ENCODE data around the gene DHDDS.

DHDDS gene

GRCh38 chr1:26483980-26484379, 51.9 kb downstream of the DHDDS start:
- Histone ChIP-seq H3K27me3 (replicated peaks in 2 of 5; ENCODE audit: control insufficient read depth in 4 of 5, insufficient read depth in 5 of 5, low read length in 4 of 5) (no peaks in the 10 kb centered on the region), H3K9me3 (ENCODE audit: control extremely low read depth in 1 of 5, control insufficient read depth in 4 of 5, insufficient read depth in 2 of 5, low read depth in 1 of 5, low read length in 4 of 5) (no peaks in the 10 kb centered on the region), H3K4me1 (ENCODE audit: control extremely low read depth in 1 of 4, control insufficient read depth in 4 of 4, insufficient read depth in 4 of 4, low read length in 3 of 4) (no peaks in the 10 kb centered on the region), H3K4me3 (ENCODE audit: control insufficient read depth in 1 of 7, extremely low read depth in 1 of 7, insufficient read depth in 4 of 7, low read depth in 2 of 7, low read length in 6 of 7) (no peak overlapping the region), H3K36me3 (ENCODE audit: control insufficient read depth in 4 of 4, insufficient read depth in 4 of 4, low read length in 3 of 4) (peaks cover 0 to 6% (median 1%) of the 10 kb centered on the region in 4 experiments), H3K27ac (ENCODE audit: insufficient read depth in 1 of 2, low read depth in 1 of 2, low read length in 2 of 2, poor library complexity in 1 of 2, severe bottlenecking in 2 of 2) (no peak overlapping the region)
- ChIA-PET CTCF (no interaction called here), POLR2A (no interaction called here)
- DNase-seq: no peak
- no CpG with 5 or more reads among the region's 2 CpGs for WGBS (ENCODE audit: insufficient coverage)

- WGBS (ENCODE audit: insufficient coverage): 95% methylated on average over 4 of the region's 4 CpGs
- H3K9me3 ChIP-seq (ENCODE audit: control extremely low read depth in 1 of 5, control insufficient read depth in 4 of 5, insufficient read depth in 2 of 5, low read depth in 1 of 5, low read length in 4 of 5): no peaks in the 10 kb centered on the region
- DNase-seq: no peak
- H3K36me3 ChIP-seq (ENCODE audit: control insufficient read depth in 4 of 4, insufficient read depth in 4 of 4, low read length in 3 of 4): no peaks in the 10 kb centered on the region
- H3K4me1 ChIP-seq (ENCODE audit: control extremely low read depth in 1 of 4, control insufficient read depth in 4 of 4, insufficient read depth in 4 of 4, low read length in 3 of 4): no peaks in the 10 kb centered on the region
- no peaks in the 10 kb centered on the region for H3K27me3 ChIP-seq (replicated peaks in 2 of 5; ENCODE audit: control insufficient read depth in 4 of 5, insufficient read depth in 5 of 5, low read length in 4 of 5)
- H3K27ac ChIP-seq (ENCODE audit: insufficient read depth in 1 of 2, low read depth in 1 of 2, low read length in 2 of 2, poor library complexity in 1 of 2, severe bottlenecking in 2 of 2): no peak overlapping the region
- H3K4me3 ChIP-seq (ENCODE audit: control insufficient read depth in 1 of 7, extremely low read depth in 1 of 7, insufficient read depth in 4 of 7, low read depth in 2 of 7, low read length in 6 of 7): no peak overlapping the region
- POLR2A ChIA-PET: no interaction called here
- CTCF ChIA-PET: interaction anchor here (0.9 to 1.2 kb wide), 4 partner anchors 9 to 47 kb away, joined by 3 to 5 read pairs (median 3); no protein-coding TSS in a partner anchor
These were observed 58.0 kb downstream of the DHDDS start for GRCh38 chr1:26490155-26490554.

GRCh38 chr1:26493267-26493666, 61.1 kb downstream of the DHDDS start:
- Histone ChIP-seq H3K27ac (ENCODE audit: insufficient read depth in 1 of 2, low read depth in 1 of 2, low read length in 2 of 2, poor library complexity in 1 of 2, severe bottlenecking in 2 of 2) (no peak overlapping the region), H3K36me3 (ENCODE audit: control insufficient read depth in 4 of 4, insufficient read depth in 4 of 4, low read length in 3 of 4) (no peaks in the 10 kb centered on the region), H3K4me1 (ENCODE audit: control extremely low read depth in 1 of 4, control insufficient read depth in 4 of 4, insufficient read depth in 4 of 4, low read length in 3 of 4) (peaks cover 0 to 7% (median 5%) of the 10 kb centered on the region in 4 experiments), H3K27me3 (replicated peaks in 2 of 5; ENCODE audit: control insufficient read depth in 4 of 5, insufficient read depth in 5 of 5, low read length in 4 of 5) (no peaks in the 10 kb centered on the region), H3K4me3 (ENCODE audit: control insufficient read depth in 1 of 7, extremely low read depth in 1 of 7, insufficient read depth in 4 of 7, low read depth in 2 of 7, low read length in 6 of 7) (no peak overlapping the region), H3K9me3 (ENCODE audit: control extremely low read depth in 1 of 5, control insufficient read depth in 4 of 5, insufficient read depth in 2 of 5, low read depth in 1 of 5, low read length in 4 of 5) (no peaks in the 10 kb centered on the region)
- no CpG with 5 or more reads among the region's 3 CpGs for WGBS (ENCODE audit: insufficient coverage)
- CTCF ChIA-PET: no interaction called here
- POLR2A ChIA-PET: no interaction called here
- DNase-seq: no peak

- DNase-seq: no peak
- no peaks in the 10 kb centered on the region for H3K9me3 ChIP-seq (ENCODE audit: control extremely low read depth in 1 of 5, control insufficient read depth in 4 of 5, insufficient read depth in 2 of 5, low read depth in 1 of 5, low read length in 4 of 5)
- no peaks in the 10 kb centered on the region for H3K36me3 ChIP-seq (ENCODE audit: control insufficient read depth in 4 of 4, insufficient read depth in 4 of 4, low read length in 3 of 4)
- ChIA-PET CTCF (no interaction called here), POLR2A (no interaction called here)
- H3K4me3 ChIP-seq (ENCODE audit: control insufficient read depth in 1 of 7, extremely low read depth in 1 of 7, insufficient read depth in 4 of 7, low read depth in 2 of 7, low read length in 6 of 7): no peak overlapping the region
- no peaks in the 10 kb centered on the region for H3K27me3 ChIP-seq (replicated peaks in 2 of 5; ENCODE audit: control insufficient read depth in 4 of 5, insufficient read depth in 5 of 5, low read length in 4 of 5)
- no peak overlapping the region for H3K27ac ChIP-seq (ENCODE audit: insufficient read depth in 1 of 2, low read depth in 1 of 2, low read length in 2 of 2, poor library complexity in 1 of 2, severe bottlenecking in 2 of 2)
- 91% methylated on average over 3 of the region's 3 CpGs for WGBS (ENCODE audit: insufficient coverage)
- H3K4me1 ChIP-seq (ENCODE audit: control extremely low read depth in 1 of 4, control insufficient read depth in 4 of 4, insufficient read depth in 4 of 4, low read length in 3 of 4): peaks cover 0 to 7% (median 5%) of the 10 kb centered on the region in 4 experiments
These were observed 61.8 kb downstream of the DHDDS start for GRCh38 chr1:26493938-26494337.

- WGBS (ENCODE audit: insufficient coverage): 17% methylated on average over 2 of the region's 4 CpGs
- H3K27ac ChIP-seq (ENCODE audit: insufficient read depth in 1 of 2, low read depth in 1 of 2, low read length in 2 of 2, poor library complexity in 1 of 2, severe bottlenecking in 2 of 2): no peak overlapping the region
- peak in 1 of 3 donors; percentile 7 for DNase-seq
- no peak overlapping the region for H3K4me3 ChIP-seq (ENCODE audit: control insufficient read depth in 1 of 7, extremely low read depth in 1 of 7, insufficient read depth in 4 of 7, low read depth in 2 of 7, low read length in 6 of 7)
- ChIA-PET POLR2A (no interaction called here), CTCF (interaction anchor here (1.0 kb wide), 1 partner anchor 15 kb away, joined by 3 read pairs; no protein-coding TSS in a partner anchor)
- H3K9me3 ChIP-seq (ENCODE audit: control extremely low read depth in 1 of 5, control insufficient read depth in 4 of 5, insufficient read depth in 2 of 5, low read depth in 1 of 5, low read length in 4 of 5): no peaks in the 10 kb centered on the region
- H3K4me1 ChIP-seq (ENCODE audit: control extremely low read depth in 1 of 4, control insufficient read depth in 4 of 4, insufficient read depth in 4 of 4, low read length in 3 of 4): peaks cover 0 to 27% (median 25%) of the 10 kb centered on the region in 4 experiments
- no peaks in the 10 kb centered on the region for H3K27me3 ChIP-seq (replicated peaks in 2 of 5; ENCODE audit: control insufficient read depth in 4 of 5, insufficient read depth in 5 of 5, low read length in 4 of 5)
- H3K36me3 ChIP-seq (ENCODE audit: control insufficient read depth in 4 of 4, insufficient read depth in 4 of 4, low read length in 3 of 4): no peaks in the 10 kb centered on the region
These were observed 64.7 kb downstream of the DHDDS start for GRCh38 chr1:26496861-26497260.

- no peak for DNase-seq
- Histone ChIP-seq H3K4me3 (ENCODE audit: control insufficient read depth in 1 of 7, extremely low read depth in 1 of 7, insufficient read depth in 4 of 7, low read depth in 2 of 7, low read length in 6 of 7) (no peak overlapping the region), H3K27me3 (replicated peaks in 2 of 5; ENCODE audit: control insufficient read depth in 4 of 5, insufficient read depth in 5 of 5, low read length in 4 of 5) (no peaks in the 10 kb centered on the region), H3K4me1 (ENCODE audit: control extremely low read depth in 1 of 4, control insufficient read depth in 4 of 4, insufficient read depth in 4 of 4, low read length in 3 of 4) (peaks cover 0 to 31% (median 29%) of the 10 kb centered on the region in 4 experiments), H3K9me3 (ENCODE audit: control extremely low read depth in 1 of 5, control insufficient read depth in 4 of 5, insufficient read depth in 2 of 5, low read depth in 1 of 5, low read length in 4 of 5) (no peaks in the 10 kb centered on the region), H3K27ac (ENCODE audit: insufficient read depth in 1 of 2, low read depth in 1 of 2, low read length in 2 of 2, poor library complexity in 1 of 2, severe bottlenecking in 2 of 2) (no peak overlapping the region), H3K36me3 (ENCODE audit: control insufficient read depth in 4 of 4, insufficient read depth in 4 of 4, low read length in 3 of 4) (no peaks in the 10 kb centered on the region)
- WGBS (ENCODE audit: insufficient coverage): 82% methylated on average over 6 of the region's 7 CpGs
- POLR2A ChIA-PET: interaction anchor here (0.7 kb wide), 1 partner anchor 41 kb away, joined by 3 read pairs; no protein-coding TSS in a partner anchor
- CTCF ChIA-PET: interaction anchor here (0.7 to 3.7 kb wide), 6 partner anchors 8 to 100 kb away, joined by 3 to 35 read pairs (median 4); partner anchors contain the start of gene RPS6KA1
These were observed 66.8 kb downstream of the DHDDS start for GRCh38 chr1:26498894-26499293.

- ChIA-PET CTCF (interaction anchor here (0.7 to 3.7 kb wide), 17 partner anchors 10 to 399 kb away, joined by 3 to 35 read pairs (median 5); partner anchors contain the start of gene RPS6KA1), POLR2A (interaction anchor here (0.7 to 2.3 kb wide), 6 partner anchors 29 to 364 kb away, joined by 3 to 10 read pairs (median 4); partner anchors contain the start of genes PIGV and RPS6KA1)
- under 1% methylated on average over 68 of the region's 74 CpGs for WGBS (ENCODE audit: insufficient coverage)
- no peaks in the 10 kb centered on the region for H3K9me3 ChIP-seq (ENCODE audit: control extremely low read depth in 1 of 5, control insufficient read depth in 4 of 5, insufficient read depth in 2 of 5, low read depth in 1 of 5, low read length in 4 of 5)
- DNase-seq: peak; percentile 75 to 87 (median 83)
- H3K4me3 ChIP-seq (ENCODE audit: control insufficient read depth in 1 of 7, extremely low read depth in 1 of 7, insufficient read depth in 4 of 7, low read depth in 2 of 7, low read length in 6 of 7): peak overlapping the region; percentile 62 to 94 (median 83)
- peak overlapping the region; percentile 50 to 86 for H3K27ac ChIP-seq (ENCODE audit: insufficient read depth in 1 of 2, low read depth in 1 of 2, low read length in 2 of 2, poor library complexity in 1 of 2, severe bottlenecking in 2 of 2)
- H3K4me1 ChIP-seq (ENCODE audit: control extremely low read depth in 1 of 4, control insufficient read depth in 4 of 4, insufficient read depth in 4 of 4, low read length in 3 of 4): peaks cover 0 to 31% (median 29%) of the 10 kb centered on the region in 4 experiments
- H3K27me3 ChIP-seq (replicated peaks in 2 of 5; ENCODE audit: control insufficient read depth in 4 of 5, insufficient read depth in 5 of 5, low read length in 4 of 5): no peaks in the 10 kb centered on the region
- H3K36me3 ChIP-seq (ENCODE audit: control insufficient read depth in 4 of 4, insufficient read depth in 4 of 4, low read length in 3 of 4): no peaks in the 10 kb centered on the region
These were observed 68.5 kb downstream of the DHDDS start for GRCh38 chr1:26500488-26501175.

All from common myeloid progenitor, CD34-positive (primary cell).